AG10803 (cell line): ENCODE data around the gene SMAD4.

Experiments
- DNase-seq: peaks from one replicate; pipeline ENCODE4 v3.0.0; 2010; ENCODE audit warnings: low read depth
- H3K4me3 ChIP-seq: 2 replicates; pipeline ENCODE4 v1.5.1; 2011; ENCODE audit warnings: mild to moderate bottlenecking, low read length, control low read depth
- CTCF ChIP-seq: conservative IDR thresholded peaks from 2 replicates; pipeline ENCODE4 v1.5.1; 2011; ENCODE audit warnings: mild to moderate bottlenecking, low read length, control low read depth, inconsistent platforms

The SMAD4 gene

GRCh38 chr18:51123046-51123395 lies 93.0 kb downstream of the SMAD4 start:
- TF ChIP-seq CTCF = no peak
- DNase-seq = no peak
- H3K4me3 ChIP-seq = no peak overlapping the region

GRCh38 chr18:51123481-51123880 lies 93.5 kb downstream of the SMAD4 start:
- no peak for DNase-seq
- no peak for TF ChIP-seq CTCF
- H3K4me3 ChIP-seq = no peak overlapping the region

GRCh38 chr18:51123936-51124486 lies 94.0 kb downstream of the SMAD4 start:
- no peak for DNase-seq
- H3K4me3 ChIP-seq = no peak overlapping the region
- no peak for TF ChIP-seq CTCF

- DNase-seq = no peak
These were observed 96.0 kb downstream of the SMAD4 start for GRCh38 chr18:51125976-51126375.

GRCh38 chr18:51127664-51128063 lies 97.7 kb downstream of the SMAD4 start:
- TF ChIP-seq CTCF = no peak
- H3K4me3 ChIP-seq = no peak overlapping the region
- no peak for DNase-seq

More at GRCh38 chr18:51125976-51126375, 96.0 kb downstream of the SMAD4 start:
- TF ChIP-seq CTCF = no peak
- H3K4me3 ChIP-seq = no peak overlapping the region

GRCh38 chr18:51128533-51128932 lies 98.5 kb downstream of the SMAD4 start:
- no peak for DNase-seq

More at GRCh38 chr18:51128533-51128932, 98.5 kb downstream of the SMAD4 start:
- no peak for TF ChIP-seq CTCF
- H3K4me3 ChIP-seq = no peak overlapping the region
